Naive B cell (primary cell): Measurements from ENCODE around the gene TAP1. TPM values are rescaled to one million over a fixed set of nuclear protein-coding genes. Genes with fewer than 3 reads are reported as not detected.
A peak's percentile ranks its signal among the peaks of the same experiment; 100 is the strongest.
"Not testable (repeated sequence)": the region's sequence is repeated elsewhere in the genome, so short reads cannot be mapped to it uniquely, and the experiment has no call there.

Experiments used
- ATAC-seq, 2 donors: fragments of 150-1000 bp; cut with Tn5 transposase; 2 replicates each; pipeline ENCODE4 v1.10.0; 2021; ENCODE audit warnings: low read depth in 2 of 2, mild to moderate bottlenecking in 2 of 2, moderate library complexity in 2 of 2
- DNase-seq: peaks from one replicate; pipeline ENCODE4 v3.0.0; 2022
- H3K27ac Mint-ChIP-seq, 6 donors: one replicate each; pipeline ENCODE4 v1.8.0; 2020 to 2022; ENCODE audit warnings: mild to moderate bottlenecking in 6 of 6, mixed read lengths in 6 of 6, moderate library complexity in 5 of 6, inconsistent platforms in 2 of 6
- H3K27me3 Mint-ChIP-seq, 3 donors: one replicate each; pipeline ENCODE4 v1.8.0; 2021 to 2022; ENCODE audit warnings: mixed read lengths in 3 of 3, mild to moderate bottlenecking in 1 of 3
- H3K36me3 Mint-ChIP-seq, 2 donors: one replicate each; pipeline ENCODE4 v1.8.0; 2020 to 2022; ENCODE audit warnings: mixed read lengths in 2 of 2, inconsistent platforms in 1 of 2, mild to moderate bottlenecking in 1 of 2
- H3K4me1 Mint-ChIP-seq, 3 donors: one replicate each; pipeline ENCODE4 v1.8.0; 2020 to 2022; ENCODE audit warnings: mixed read lengths in 3 of 3, inconsistent platforms in 1 of 3, mild to moderate bottlenecking in 1 of 3, moderate library complexity in 1 of 3
- H3K4me3 Mint-ChIP-seq, 8 donors: one replicate each; pipeline ENCODE4 v1.8.0; 2020 to 2022; ENCODE audit warnings: mild to moderate bottlenecking in 8 of 8, mixed read lengths in 8 of 8, moderate library complexity in 8 of 8, inconsistent platforms in 2 of 8
- H3K9me3 Mint-ChIP-seq, 7 donors: one replicate each; pipeline ENCODE4 v1.8.0; 2020 to 2022; ENCODE audit warnings: mixed read lengths in 7 of 7, mild to moderate bottlenecking in 5 of 7, inconsistent platforms in 2 of 7, moderate library complexity in 1 of 7
- polyA plus RNA-seq, 6 donors: library from polyadenylated mRNA; unstranded; fragments of 300-500 nt; fragmentation: Illumina TruSeq; gene quantifications; one replicate each; pipeline ENCODE4 v1.2.3, GENCODE V29; 2021; ENCODE audit warnings: low read depth in 6 of 6

The TAP1 gene
- 100 to 1,000 TPM; 106 to 215 (median 145) TPM for polyA plus RNA-seq

- ATAC-seq (peak; percentile 79 to 80), DNase-seq (peak; percentile 93)
- Mint-ChIP-seq H3K36me3 (peaks cover 37 to 59% of the 10 kb centered on the region in 2 donors), H3K4me3 (peak within 1 kb of the TSS; percentile 93 to 100 (median 100)), H3K27ac (peak within 1 kb of the TSS; percentile 97 to 100 (median 100)), H3K9me3 (no peaks in the 10 kb centered on the region), H3K4me1 (peaks cover 66 to 80% (median 80%) of the 10 kb centered on the region in 3 donors), H3K27me3 (no peaks in the 10 kb centered on the region)
Measured at GRCh38 chr6:32853541-32854375, at the start of gene TAP1, which contains the start of gene PSMB9. Gene TAP1 (minus strand): TSS chr6:32853704. CDS start chr6:32853636, 68 bp downstream. Gene PSMB9 (plus strand): TSS chr6:32854192. CDS start chr6:32854230, 38 bp downstream.

GRCh38 chr6:32895006-32895345, 41.5 kb upstream of the TAP1 start:
- Mint-ChIP-seq H3K9me3 (no peaks in the 10 kb centered on the region), H3K4me3 (peak overlapping the region; percentile 89 to 100 (median 98)), H3K36me3 (no peaks in the 10 kb centered on the region), H3K27me3 (no peaks in the 10 kb centered on the region), H3K4me1 (peaks cover 55 to 80% (median 75%) of the 10 kb centered on the region in 3 donors), H3K27ac (peak overlapping the region; percentile 90 to 99 (median 98))
- ATAC-seq = peak; percentile 8 to 15
- DNase-seq = no peak

GRCh38 chr6:32894085-32895005, 40.8 kb upstream of the TAP1 start:
- DNase-seq = peak; percentile 96
- Mint-ChIP-seq H3K4me3 (peak overlapping the region; percentile 89 to 100 (median 98)), H3K4me1 (peaks cover 55 to 80% (median 75%) of the 10 kb centered on the region in 3 donors), H3K36me3 (no peaks in the 10 kb centered on the region), H3K27ac (peak overlapping the region; percentile 90 to 99 (median 98)), H3K9me3 (no peaks in the 10 kb centered on the region), H3K27me3 (no peaks in the 10 kb centered on the region)
- peak; percentile 95 to 97 for ATAC-seq

- H3K36me3 Mint-ChIP-seq = no peaks in the 10 kb centered on the region
- DNase-seq (no peak), ATAC-seq (no peak)
- H3K27me3 Mint-ChIP-seq = no peaks in the 10 kb centered on the region
- no peaks in the 10 kb centered on the region for H3K9me3 Mint-ChIP-seq
- peaks cover 55 to 76% (median 61%) of the 10 kb centered on the region in 3 donors for H3K4me1 Mint-ChIP-seq
- H3K4me3 Mint-ChIP-seq = peak overlapping the region in 2 of 8 donors; percentile 6 to 66
- peak overlapping the region in 1 of 6 donors; percentile 7 for H3K27ac Mint-ChIP-seq
Measured at GRCh38 chr6:32890831-32891230, 37.3 kb upstream of the TAP1 start.

- DNase-seq (no peak), ATAC-seq (no peak)
- Mint-ChIP-seq H3K27ac (peak overlapping the region in 1 of 6 donors; percentile 28), H3K36me3 (no peaks in the 10 kb centered on the region), H3K4me1 (peaks cover 46 to 70% (median 56%) of the 10 kb centered on the region in 3 donors), H3K27me3 (no peaks in the 10 kb centered on the region), H3K9me3 (no peaks in the 10 kb centered on the region), H3K4me3 (no peak overlapping the region)
Measured at GRCh38 chr6:32889533-32889932, 36.0 kb upstream of the TAP1 start.

- H3K27me3 Mint-ChIP-seq = no peaks in the 10 kb centered on the region
- no peaks in the 10 kb centered on the region for H3K36me3 Mint-ChIP-seq
- peak overlapping the region in 1 of 6 donors; percentile 93 for H3K27ac Mint-ChIP-seq
- H3K9me3 Mint-ChIP-seq = no peaks in the 10 kb centered on the region
- H3K4me3 Mint-ChIP-seq = no peak overlapping the region
- DNase-seq (no peak), ATAC-seq (no peak)
- H3K4me1 Mint-ChIP-seq = peaks cover 40 to 65% (median 48%) of the 10 kb centered on the region in 3 donors
Measured at GRCh38 chr6:32888576-32888975, 35.1 kb upstream of the TAP1 start.

- H3K9me3 Mint-ChIP-seq = no peaks in the 10 kb centered on the region
Measured at GRCh38 chr6:32887616-32888015, 34.1 kb upstream of the TAP1 start.

GRCh38 chr6:32886681-32887383, 33.3 kb upstream of the TAP1 start:
- Mint-ChIP-seq H3K27me3 (no peaks in the 10 kb centered on the region), H3K4me1 (peaks cover 30 to 47% (median 33%) of the 10 kb centered on the region in 3 donors), H3K27ac (peak overlapping the region in 4 of 6 donors; percentile 8 to 74 (median 68)), H3K4me3 (no peak overlapping the region), H3K36me3 (no peaks in the 10 kb centered on the region), H3K9me3 (no peaks in the 10 kb centered on the region)
- DNase-seq = no peak
- no peak for ATAC-seq

More at GRCh38 chr6:32887616-32888015, 34.1 kb upstream of the TAP1 start:
- Mint-ChIP-seq H3K4me3 (peak overlapping the region in 1 of 8 donors; percentile 6), H3K27ac (peak overlapping the region in 3 of 6 donors; percentile 8 to 79 (median 48)), H3K27me3 (no peaks in the 10 kb centered on the region), H3K4me1 (peaks cover 34 to 55% (median 38%) of the 10 kb centered on the region in 3 donors), H3K36me3 (no peaks in the 10 kb centered on the region)
- ATAC-seq (no peak), DNase-seq (no peak)

- peak overlapping the region in 1 of 8 donors; percentile 16 for H3K4me3 Mint-ChIP-seq
- no peaks in the 10 kb centered on the region for H3K36me3 Mint-ChIP-seq
- peaks cover 28 to 47% (median 30%) of the 10 kb centered on the region in 3 donors for H3K4me1 Mint-ChIP-seq
- H3K27me3 Mint-ChIP-seq = no peaks in the 10 kb centered on the region
- peak; percentile 69 to 85 for ATAC-seq
- H3K27ac Mint-ChIP-seq = peak overlapping the region in 3 of 6 donors; percentile 60 to 70 (median 64)
- peak; percentile 72 for DNase-seq
- no peaks in the 10 kb centered on the region for H3K9me3 Mint-ChIP-seq
Measured at GRCh38 chr6:32885698-32886286, 32.3 kb upstream of the TAP1 start.

GRCh38 chr6:32883789-32884188, 30.3 kb upstream of the TAP1 start:
- H3K27ac Mint-ChIP-seq = peak overlapping the region in 1 of 6 donors; percentile 49
- H3K9me3 Mint-ChIP-seq = no peaks in the 10 kb centered on the region
- H3K4me3 Mint-ChIP-seq = no peak overlapping the region
- peaks cover 7 to 14% (median 8%) of the 10 kb centered on the region in 3 donors for H3K27me3 Mint-ChIP-seq
- no peak for ATAC-seq
- DNase-seq = no peak
- H3K4me1 Mint-ChIP-seq = peaks cover 32 to 54% (median 38%) of the 10 kb centered on the region in 3 donors
- peaks cover 0 to 10% of the 10 kb centered on the region in 2 donors for H3K36me3 Mint-ChIP-seq

- H3K9me3 Mint-ChIP-seq = no peaks in the 10 kb centered on the region
- peaks cover 30 to 48% (median 35%) of the 10 kb centered on the region in 3 donors for H3K4me1 Mint-ChIP-seq
- peaks cover 7 to 14% (median 8%) of the 10 kb centered on the region in 3 donors for H3K27me3 Mint-ChIP-seq
- H3K36me3 Mint-ChIP-seq = peaks cover 0 to 10% of the 10 kb centered on the region in 2 donors
- ATAC-seq (no peak), DNase-seq (no peak)
- H3K27ac Mint-ChIP-seq = no peak overlapping the region
- H3K4me3 Mint-ChIP-seq = no peak overlapping the region
Measured at GRCh38 chr6:32882879-32883250, 29.4 kb upstream of the TAP1 start.

- peaks cover 7 to 14% (median 8%) of the 10 kb centered on the region in 3 donors for H3K27me3 Mint-ChIP-seq
- H3K36me3 Mint-ChIP-seq, H3K9me3 Mint-ChIP-seq, H3K27ac Mint-ChIP-seq, DNase-seq, ATAC-seq: not testable (repeated sequence)
- peaks cover 17 to 32% (median 20%) of the 10 kb centered on the region in 3 donors for H3K4me1 Mint-ChIP-seq
- peak overlapping the region in 2 of 8 donors; percentile 10 to 61 for H3K4me3 Mint-ChIP-seq
Measured at GRCh38 chr6:32880962-32881361, 27.5 kb upstream of the TAP1 start.
